Activated CD4-positive, alpha-beta T cell treated with anti-CD3 and anti-CD28 coated beads for 36 hours (primary cell): Measurements from ENCODE around the gene EFL1. TPM values are rescaled to one million over a fixed set of nuclear protein-coding genes. Genes with fewer than 3 reads are reported as not detected.
"Not testable (repeated sequence)": the region's sequence is repeated elsewhere in the genome, so short reads cannot be mapped to it uniquely, and the experiment has no call there.

Experiments
- ATAC-seq: fragments of 200-7000 bp; cut with Tn5 transposase; one replicate; pipeline ENCODE4 v1.10.0; 2021; ENCODE audit warnings: mild to moderate bottlenecking, moderate library complexity
- CTCF ChIA-PET: fragments of 350-600 bp; sonication (Branson Sonifier 250); formaldehyde crosslinking; loops from one replicate; lab custom pipeline; 2021; ENCODE audit warnings: antibody characterized with exemption; lab: Charles Lee
- POLR2A ChIA-PET: fragments of 350-600 bp; sonication (Branson Sonifier 250); formaldehyde crosslinking; loops from one replicate; lab custom pipeline; 2021; ENCODE audit warnings: antibody characterized with exemption, inconsistent platforms; lab: Charles Lee
- DNase-seq: peaks from one replicate; pipeline ENCODE4 v3.0.0-alpha.2; 2020
- H3K27ac Mint-ChIP-seq: one replicate; pipeline ENCODE4 v1.8.0; 2021; ENCODE audit warnings: mixed read lengths
- H3K27me3 Mint-ChIP-seq: one replicate; pipeline ENCODE4 v1.8.0; 2021; ENCODE audit warnings: mixed read lengths
- H3K36me3 Mint-ChIP-seq: one replicate; pipeline ENCODE4 v1.8.0; 2021; ENCODE audit warnings: low read depth, mixed read lengths
- H3K4me1 Mint-ChIP-seq: one replicate; pipeline ENCODE4 v1.8.0; 2021; ENCODE audit warnings: mixed read lengths
- H3K4me3 Mint-ChIP-seq: one replicate; pipeline ENCODE4 v1.8.0; 2021; ENCODE audit warnings: mild to moderate bottlenecking, moderate library complexity, mixed read lengths
- H3K9me3 Mint-ChIP-seq: one replicate; pipeline ENCODE4 v1.8.0; 2021; ENCODE audit warnings: low read depth, mixed read lengths
- intact Hi-C, 2 experiments: fragments of 100-400 bp; cut with DNase I in 1 of 2; cut with micrococcal nuclease in 1 of 2; formaldehyde crosslinking; loops; one replicate each; pipeline versions ENCODE4 v1.14.2 to v1.15.1; 2022 to 2024; cut with DNase I, micrococcal nuclease
- total RNA-seq, 2 experiments: library from RNA; stranded (reverse); gene quantifications; one replicate each; pipeline ENCODE4 v1.2.3, GENCODE V29; 2021

EFL1 gene
- 10 to 100 TPM; 25.0 to 30.2 TPM for total RNA-seq

- intact Hi-C loops = loop anchor here (1.0 to 5.0 kb wide), 6 partner anchors 24 to 970 kb away; partner anchors contain the start of genes BTBD1 (in 1 of the 2) and MEX3B (in 1 of the 2)
- peak; percentile 91 for ATAC-seq
- Mint-ChIP-seq H3K27ac (peak within 1 kb of the TSS; percentile 91), H3K4me3 (peak within 1 kb of the TSS; percentile 89), H3K4me1 (peaks cover 33% of the 10 kb centered on the region), H3K36me3 (peaks cover 21% of the 10 kb centered on the region), H3K27me3 (no peaks in the 10 kb centered on the region), H3K9me3 (no peaks in the 10 kb centered on the region)
- POLR2A ChIA-PET = interaction anchor here (1.2 kb wide), 1 partner anchor 939 kb away, joined by 5 read pairs; the partner anchor contains the start of gene STARD5
- DNase-seq = peak; percentile 94
- CTCF ChIA-PET = interaction anchor here (1.1 kb wide), 1 partner anchor 22 kb away, joined by 3 read pairs; no protein-coding TSS in a partner anchor
Observed at GRCh38 chr15:82262422-82263026, at the start of gene EFL1, which contains the start of gene SAXO2. Gene EFL1 (minus strand): TSS chr15:82262734. CDS start chr15:82261778, 956 bp downstream. Gene SAXO2 (plus strand): TSS chr15:82262818. CDS start chr15:82262880, 62 bp downstream.

GRCh38 chr15:82311321-82311720 is 48.8 kb upstream of the EFL1 start:
- CTCF ChIA-PET, H3K27ac Mint-ChIP-seq, H3K4me3 Mint-ChIP-seq, H3K4me1 Mint-ChIP-seq, DNase-seq, H3K27me3 Mint-ChIP-seq, ATAC-seq, H3K9me3 Mint-ChIP-seq, intact Hi-C loops, POLR2A ChIA-PET, H3K36me3 Mint-ChIP-seq: not testable (repeated sequence)

- CTCF ChIA-PET = interaction anchor here (2.2 kb wide), 1 partner anchor 11 kb away, joined by 7 read pairs; no protein-coding TSS in a partner anchor
- Mint-ChIP-seq H3K36me3 (peaks cover 4% of the 10 kb centered on the region), H3K9me3 (no peaks in the 10 kb centered on the region), H3K27me3 (no peaks in the 10 kb centered on the region), H3K4me3 (no peak overlapping the region), H3K4me1 (peaks cover 6% of the 10 kb centered on the region), H3K27ac (no peak overlapping the region)
- DNase-seq (no peak), ATAC-seq (no peak)
- intact Hi-C loops = no loop called here
- POLR2A ChIA-PET = no interaction called here
Observed at GRCh38 chr15:82309802-82310201, 47.3 kb upstream of the EFL1 start.

GRCh38 chr15:82307714-82308081 is 45.2 kb upstream of the EFL1 start:
- intact Hi-C loops = no loop called here
- Mint-ChIP-seq H3K36me3 (peaks cover 4% of the 10 kb centered on the region), H3K27ac (no peak overlapping the region), H3K9me3 (no peaks in the 10 kb centered on the region), H3K27me3 (no peaks in the 10 kb centered on the region), H3K4me3 (no peak overlapping the region), H3K4me1 (peaks cover 10% of the 10 kb centered on the region)
- DNase-seq = no peak
- CTCF ChIA-PET = interaction anchor here (0.7 kb wide), 1 partner anchor 1160 kb away, joined by 3 read pairs; no protein-coding TSS in a partner anchor
- POLR2A ChIA-PET = no interaction called here
- no peak for ATAC-seq

GRCh38 chr15:82306791-82307713 is 44.5 kb upstream of the EFL1 start:
- CTCF ChIA-PET = interaction anchor here (0.7 kb wide), 2 partner anchors 8 to 1160 kb away, joined by 3 read pairs; no protein-coding TSS in a partner anchor
- DNase-seq (no peak), ATAC-seq (no peak)

GRCh38 chr15:82305621-82306048 is 43.1 kb upstream of the EFL1 start:
- no peaks in the 10 kb centered on the region for H3K27me3 Mint-ChIP-seq
- ChIA-PET POLR2A (no interaction called here), CTCF (no interaction called here)
- H3K27ac Mint-ChIP-seq = no peak overlapping the region
- no peak overlapping the region for H3K4me3 Mint-ChIP-seq
- no peak for ATAC-seq
- no peak for DNase-seq
- peaks cover 10% of the 10 kb centered on the region for H3K4me1 Mint-ChIP-seq
- H3K9me3 Mint-ChIP-seq = no peaks in the 10 kb centered on the region
- intact Hi-C loops = no loop called here
- peaks cover 3% of the 10 kb centered on the region for H3K36me3 Mint-ChIP-seq

More at GRCh38 chr15:82306791-82307713, 44.5 kb upstream of the EFL1 start:
- no peaks in the 10 kb centered on the region for H3K9me3 Mint-ChIP-seq
- POLR2A ChIA-PET = no interaction called here
- no peak overlapping the region for H3K4me3 Mint-ChIP-seq
- no peaks in the 10 kb centered on the region for H3K27me3 Mint-ChIP-seq
- H3K27ac Mint-ChIP-seq = no peak overlapping the region
- H3K36me3 Mint-ChIP-seq = peaks cover 4% of the 10 kb centered on the region
- H3K4me1 Mint-ChIP-seq = peaks cover 10% of the 10 kb centered on the region
- intact Hi-C loops = no loop called here

- Mint-ChIP-seq H3K4me3 (no peak overlapping the region), H3K9me3 (no peaks in the 10 kb centered on the region), H3K4me1 (peaks cover 10% of the 10 kb centered on the region), H3K27me3 (no peaks in the 10 kb centered on the region), H3K36me3 (no peaks in the 10 kb centered on the region), H3K27ac (no peak overlapping the region)
- DNase-seq (peak; percentile 11), ATAC-seq (no peak)
- intact Hi-C loops = no loop called here
- ChIA-PET CTCF (no interaction called here), POLR2A (no interaction called here)
Observed at GRCh38 chr15:82304778-82305090, 42.2 kb upstream of the EFL1 start.

GRCh38 chr15:82303956-82304777 is 41.6 kb upstream of the EFL1 start:
- intact Hi-C loops = no loop called here
- DNase-seq = no peak
- CTCF ChIA-PET = interaction anchor here (0.6 kb wide), 1 partner anchor 778 kb away, joined by 4 read pairs; no protein-coding TSS in a partner anchor
- H3K4me3 Mint-ChIP-seq = no peak overlapping the region
- H3K27ac Mint-ChIP-seq = no peak overlapping the region
- no peaks in the 10 kb centered on the region for H3K36me3 Mint-ChIP-seq
- no peaks in the 10 kb centered on the region for H3K27me3 Mint-ChIP-seq
- POLR2A ChIA-PET = no interaction called here
- H3K9me3 Mint-ChIP-seq = no peaks in the 10 kb centered on the region
- no peak for ATAC-seq
- H3K4me1 Mint-ChIP-seq = peaks cover 10% of the 10 kb centered on the region

GRCh38 chr15:82301296-82302016 is 38.9 kb upstream of the EFL1 start:
- intact Hi-C loops = no loop called here
- POLR2A ChIA-PET = no interaction called here
- Mint-ChIP-seq H3K9me3 (no peaks in the 10 kb centered on the region), H3K36me3 (no peaks in the 10 kb centered on the region), H3K27ac (no peak overlapping the region), H3K27me3 (no peaks in the 10 kb centered on the region), H3K4me1 (peaks cover 18% of the 10 kb centered on the region), H3K4me3 (no peak overlapping the region)
- CTCF ChIA-PET = no interaction called here
- DNase-seq (no peak), ATAC-seq (no peak)

GRCh38 chr15:82300883-82301282 is 38.3 kb upstream of the EFL1 start:
- Mint-ChIP-seq H3K4me3 (no peak overlapping the region), H3K4me1 (peaks cover 18% of the 10 kb centered on the region), H3K9me3 (no peaks in the 10 kb centered on the region), H3K27ac (no peak overlapping the region), H3K27me3 (no peaks in the 10 kb centered on the region), H3K36me3 (no peaks in the 10 kb centered on the region)
- ATAC-seq (no peak), DNase-seq (no peak)
- POLR2A ChIA-PET = no interaction called here
- intact Hi-C loops = no loop called here
- CTCF ChIA-PET = no interaction called here
